Activated CD8-positive, alpha-beta memory T cell treated with anti-CD3 and anti-CD28 coated beads for 1 hour (primary cell): Measurements from ENCODE around the gene MSANTD1.
A peak's percentile ranks its signal among the peaks of the same experiment; 100 is the strongest.

Experiments used
- DNase-seq, 2 donors: peaks; one replicate each; pipeline ENCODE4 v3.0.0-alpha.2; 2020; ENCODE audit warnings: low read depth in 1 of 2; ENCODE audit errors: extremely low read depth in 1 of 2

MSANTD1 gene

GRCh38 chr4:3286335-3287175 lies 37.6 kb downstream of the MSANTD1 start:
- DNase-seq = no peak

DNA sequence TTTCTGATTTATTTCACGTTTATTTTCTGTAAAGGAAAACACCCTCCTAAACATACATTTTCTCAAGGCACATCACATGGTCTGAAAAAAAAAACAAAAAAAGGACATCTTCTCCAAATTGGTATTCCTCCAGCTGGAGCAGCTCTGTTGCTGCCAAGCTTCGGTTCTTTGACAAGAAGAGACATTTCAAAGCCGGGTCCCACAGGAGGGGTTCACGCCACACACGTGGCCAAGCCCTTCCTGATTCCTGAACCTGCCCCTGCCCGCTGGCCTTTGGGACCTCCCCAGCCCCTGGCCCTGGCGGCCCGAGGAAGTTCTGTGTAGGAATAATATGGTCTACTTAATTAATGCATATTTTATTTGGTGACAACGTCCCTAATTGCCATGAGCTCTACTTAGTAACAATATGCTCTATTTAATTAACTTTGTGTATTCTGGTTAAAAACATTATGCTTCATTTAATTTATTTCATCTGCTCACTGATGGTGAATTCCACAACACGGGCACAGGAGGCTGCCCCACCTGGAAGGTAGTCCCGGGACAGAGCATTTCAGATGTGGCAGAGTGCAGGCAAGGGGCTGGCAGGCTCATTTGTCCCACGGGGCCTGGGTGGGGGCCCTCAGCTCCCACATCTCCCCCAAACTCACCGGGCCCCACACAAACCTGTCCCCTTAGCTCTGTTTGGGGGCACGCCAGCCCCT lies 38.5 kb downstream of the MSANTD1 start:
- no peak for DNase-seq

GRCh38 chr4:3287972-3288570 lies 39.1 kb downstream of the MSANTD1 start:
- DNase-seq = no peak

DNA sequence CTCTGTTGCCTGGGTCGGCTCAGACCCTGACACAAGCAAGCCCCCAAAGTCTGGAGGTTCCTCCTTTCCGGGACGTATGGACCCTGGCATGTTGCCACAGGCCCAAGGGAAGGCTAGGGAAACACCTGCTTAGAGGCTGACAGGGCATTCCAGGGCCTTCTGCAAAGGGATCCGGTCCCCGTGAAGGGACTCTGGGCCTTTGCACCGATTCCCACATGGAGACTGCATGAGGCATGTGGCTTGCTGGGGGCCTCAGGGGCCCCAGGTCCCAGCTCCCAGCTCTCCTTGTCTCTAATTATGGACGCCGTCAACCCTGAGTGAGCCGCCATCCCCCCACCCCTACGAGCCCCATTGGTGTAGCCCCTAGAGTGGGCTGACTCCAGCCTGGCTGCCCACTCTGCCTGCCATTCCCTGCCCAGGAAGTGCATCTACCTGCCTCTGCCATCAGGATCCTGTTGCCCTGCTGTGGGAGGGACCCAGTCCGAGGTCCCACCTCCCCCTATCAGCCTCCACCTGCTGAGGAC lies 39.7 kb downstream of the MSANTD1 start:
- no peak for DNase-seq

DNA sequence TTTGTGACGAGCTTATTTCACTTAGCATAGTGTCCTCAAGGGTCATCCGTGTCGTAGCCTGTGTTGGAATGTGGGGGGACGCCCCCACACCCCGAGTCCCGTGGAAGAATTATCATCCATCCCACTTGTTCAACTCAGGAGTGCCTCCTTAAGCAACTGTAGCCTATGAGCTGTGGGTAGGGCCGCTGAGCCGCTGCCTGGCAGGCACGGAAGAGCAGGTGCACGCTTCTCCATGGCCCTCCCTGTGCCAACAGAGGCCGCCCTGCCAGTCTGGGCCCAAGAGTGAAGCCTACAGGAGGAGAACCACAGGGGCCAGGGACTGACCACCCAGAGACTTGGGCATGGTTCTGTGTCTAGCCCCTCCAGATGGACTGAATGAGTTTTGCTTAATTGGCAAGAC lies 41.5 kb downstream of the MSANTD1 start:
- DNase-seq = no peak

GRCh38 chr4:3290889-3291321 lies 41.9 kb downstream of the MSANTD1 start:
- no peak for DNase-seq

GRCh38 chr4:3291411-3291968 lies 42.5 kb downstream of the MSANTD1 start:
- no peak for DNase-seq

- DNase-seq = no peak
Measured at GRCh38 chr4:3291969-3292570, 43.1 kb downstream of the MSANTD1 start.

- DNase-seq = peak; percentile 58 to 63
Measured at GRCh38 chr4:3292571-3293400, 43.8 kb downstream of the MSANTD1 start, which contains the start of gene RGS12. RGS12 (plus strand) TSS chr4:3293021; CDS start chr4:3316171, 23,150 bp downstream.

DNA sequence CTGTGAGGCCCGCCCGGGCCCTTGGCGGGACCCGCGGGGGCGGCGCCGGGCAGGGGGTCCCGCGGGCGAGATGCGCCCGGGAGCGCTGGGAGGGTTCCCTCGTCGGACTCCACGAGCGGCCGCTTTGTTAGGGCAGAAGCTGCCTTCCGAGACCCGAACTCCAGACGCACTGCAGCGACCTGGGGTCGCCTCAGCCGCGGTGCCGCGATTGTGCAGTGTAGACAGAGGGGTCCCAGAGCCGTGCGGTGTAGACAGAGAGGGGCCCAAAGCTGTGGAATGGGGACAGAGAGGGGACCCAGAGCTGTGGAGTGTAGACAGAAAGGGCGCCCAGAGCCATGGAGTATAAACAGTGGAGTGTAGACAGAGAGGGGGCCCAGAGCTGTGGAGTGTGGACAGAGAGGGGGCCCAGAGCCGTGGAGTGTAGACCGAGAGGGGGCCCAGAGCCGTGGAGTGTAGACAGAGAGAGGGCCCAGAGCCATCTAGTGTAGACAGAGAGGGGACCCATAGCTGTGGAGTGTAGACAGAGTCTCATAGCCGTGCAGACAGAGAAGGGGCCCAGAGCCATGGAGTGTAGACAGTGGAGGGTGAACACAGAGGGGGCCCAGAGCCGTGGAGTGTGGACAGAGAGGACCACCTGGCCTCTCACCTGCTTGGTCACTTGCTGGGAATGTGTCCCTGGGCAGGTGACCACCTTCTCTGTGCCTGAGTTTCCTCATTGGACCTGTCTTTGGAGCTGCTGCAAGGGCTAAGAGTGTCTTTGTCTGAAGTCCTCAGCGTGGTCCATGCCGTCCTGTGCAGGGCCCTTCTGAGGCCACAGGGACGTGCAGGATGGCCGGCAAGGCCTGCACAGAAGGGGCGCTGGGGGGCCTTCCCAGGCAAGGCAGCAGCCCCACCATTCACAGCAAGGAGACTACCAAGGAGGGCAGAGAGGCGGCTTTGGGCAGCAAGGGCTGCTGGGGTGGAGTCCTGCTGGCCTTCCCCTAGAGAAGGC lies 44.7 kb downstream of the MSANTD1 start:
- DNase-seq = no peak

- no peak for DNase-seq
Measured at GRCh38 chr4:3294401-3295241, 45.7 kb downstream of the MSANTD1 start.

DNA sequence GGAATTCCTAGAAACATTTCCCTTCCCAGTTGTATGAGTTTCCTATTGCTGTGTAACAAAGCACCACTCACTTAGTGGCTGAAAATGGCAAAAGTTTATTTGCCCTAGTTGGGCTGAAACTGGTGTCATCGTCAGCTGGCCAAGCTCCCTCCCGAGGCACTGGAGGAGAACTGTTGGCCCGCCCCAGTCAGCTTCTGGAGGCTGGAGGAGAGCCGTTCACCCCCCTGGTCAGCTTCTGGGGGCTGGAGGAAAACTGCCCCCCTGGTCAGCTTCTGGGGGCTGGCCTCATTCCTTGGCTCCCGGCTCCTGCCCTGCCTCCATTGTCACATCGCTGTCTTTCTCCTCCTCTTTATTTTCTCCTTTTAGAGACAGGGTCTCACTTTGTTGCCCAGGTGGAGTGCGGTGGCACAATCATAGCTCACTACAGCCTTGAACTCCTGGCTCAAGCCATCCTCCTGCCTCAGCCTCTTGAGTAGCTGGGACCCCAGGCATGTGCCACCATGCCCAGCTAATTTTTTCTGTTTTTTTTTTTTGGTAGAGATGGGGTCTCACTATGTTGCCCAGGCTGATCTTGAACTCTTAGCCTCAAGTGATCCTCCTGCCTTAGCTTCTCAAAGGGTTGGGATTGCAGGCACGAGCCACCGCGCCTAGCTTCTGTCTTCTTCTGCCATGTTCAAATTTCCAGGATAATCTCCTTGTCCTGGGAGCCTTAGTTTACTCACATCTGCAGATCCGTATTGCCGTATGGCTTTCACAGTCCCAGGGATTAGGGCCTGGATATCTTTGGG lies 47.1 kb downstream of the MSANTD1 start:
- DNase-seq = no peak

GRCh38 chr4:3296651-3297050 lies 47.7 kb downstream of the MSANTD1 start:
- no peak for DNase-seq

GRCh38 chr4:3297066-3297859 lies 48.3 kb downstream of the MSANTD1 start:
- no peak for DNase-seq

DNA sequence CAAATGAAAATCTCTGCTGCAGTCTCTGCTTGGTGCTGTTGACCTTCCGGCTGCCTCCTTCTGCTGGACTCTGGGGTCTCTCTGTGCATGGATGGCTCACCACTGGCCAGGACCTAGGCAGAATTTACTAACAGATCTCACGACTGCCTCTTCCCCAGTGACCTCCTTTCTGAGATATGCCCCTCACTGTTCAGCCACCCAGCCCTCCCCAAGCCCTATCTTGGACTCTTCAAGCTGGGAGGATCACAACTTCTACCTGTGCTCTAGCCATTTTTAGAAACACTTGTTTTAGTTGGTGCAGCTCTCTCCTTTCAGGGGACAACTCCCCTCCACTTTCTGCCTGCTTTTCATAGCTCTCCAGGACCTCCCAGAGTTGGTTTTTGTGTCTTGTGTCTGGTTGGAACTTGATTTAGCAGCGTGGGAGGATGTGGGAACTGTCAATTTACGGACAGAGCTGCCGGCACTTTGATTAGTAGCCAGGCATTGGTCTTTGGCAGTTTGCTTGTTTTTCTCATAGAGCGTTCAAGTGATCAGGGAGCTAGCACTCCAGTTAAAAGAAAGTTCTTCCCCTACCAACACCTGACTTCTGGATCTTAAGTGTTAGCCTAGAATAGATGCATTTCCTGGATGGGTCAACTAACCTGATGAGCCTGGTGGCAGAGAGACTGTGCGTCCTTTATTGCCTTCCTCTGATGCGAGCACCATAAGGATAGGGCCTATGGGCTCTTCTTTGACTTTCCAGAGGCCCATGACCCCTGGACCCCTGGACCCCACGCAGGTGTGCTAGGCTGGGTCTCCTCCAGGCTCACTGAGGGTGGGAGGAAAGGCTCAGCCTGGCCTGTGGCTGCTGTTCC lies 50.4 kb downstream of the MSANTD1 start:
- DNase-seq = no peak
